GM12878 (cell line): ENCODE results near the gene BIRC7. TPM values are rescaled to one million over a fixed set of nuclear protein-coding genes. Genes with fewer than 3 reads are reported as not detected.

Experiments used
- ATAC-seq: fragments of 200-7000 bp; cut with Tn5 transposase; 3 replicates; pipeline ENCODE4 v1.9.1; 2020; ENCODE audit warnings: mild to moderate bottlenecking, moderate library complexity
- BruUV-seq: library from RNA; stranded (reverse); fragments of 400-500 nt; replicated peaks from 2 replicates; lab custom pipeline; 2021; lab: Mats Ljungman, UMichigan
- CTCF ChIA-PET: fragments of 300-600 bp; sonication (Branson Sonifier 250); formaldehyde crosslinking; extraction: SDS; loops from one replicate; lab custom pipeline; 2021; ENCODE audit warnings: inconsistent platforms; lab: Yijun Ruan, JAX
- POLR2A ChIA-PET: fragments of 350-600 bp; formaldehyde crosslinking; extraction: SDS; loops from one replicate; lab custom pipeline; 2021; ENCODE audit warnings: inconsistent platforms; lab: Charles Lee
- RAD21 ChIA-PET: fragments of 300-600 bp; sonication (Branson Sonifier 250); formaldehyde crosslinking; loops from one replicate; lab custom pipeline; 2023; ENCODE audit warnings: antibody characterized with exemption; ENCODE audit not compliant: unreplicated experiment; lab: Charles Lee
- SMC1A ChIA-PET: fragments of 300-600 bp; sonication (Branson Sonifier 250); formaldehyde crosslinking; loops from one replicate; lab custom pipeline; 2023; ENCODE audit not compliant: unreplicated experiment, uncharacterized antibody; lab: Charles Lee
- DNase-seq: peaks from one replicate; pipeline ENCODE4 v3.0.0-alpha.2; 2011; ENCODE audit warnings: low read depth, low spot score
- FAIRE-seq: peaks from 3 replicates; lab custom pipeline; 2011; peaks lifted over from hg19 to GRCh38; lab: Jason Lieb, UNC
- H2AFZ ChIP-seq: 2 replicates; pipeline ENCODE4 v1.6.0; 2011; ENCODE audit warnings: low read depth, low read length, control low read depth; ENCODE audit not compliant: control insufficient read depth
- H3K27ac ChIP-seq: 2 replicates; pipeline ENCODE4 v1.5.1; 2011; ENCODE audit warnings: control low read depth; ENCODE audit not compliant: control insufficient read depth, insufficient read depth
- H3K27me3 ChIP-seq, 2 experiments: replicated peaks in 1 of 2; 2 replicates each; pipeline versions ENCODE4 v1.6.0 to v1.6.1; 2011; ENCODE audit warnings: low read length in 1 of 2; ENCODE audit not compliant: control insufficient read depth in 2 of 2, insufficient read depth in 2 of 2
- H3K36me3 ChIP-seq, 2 experiments: 2 replicates each; pipeline ENCODE4 v1.5.1; 2011; ENCODE audit warnings: low read length in 1 of 2; ENCODE audit not compliant: control insufficient read depth in 2 of 2, insufficient read depth in 2 of 2
- H3K4me1 ChIP-seq: 2 replicates; pipeline ENCODE4 v1.6.1; 2011; ENCODE audit warnings: mild to moderate bottlenecking, low read length, moderate library complexity, mixed read lengths; ENCODE audit not compliant: control insufficient read depth, insufficient read depth
- H3K4me2 ChIP-seq: 2 replicates; pipeline ENCODE4 v1.6.0; 2011; ENCODE audit warnings: control low read depth; ENCODE audit not compliant: control insufficient read depth, insufficient read depth
- H3K4me3 ChIP-seq: fragments of 200-600 bp; sonication (generic); 2 replicates; pipeline ENCODE4 v1.5.1; 2016
- H3K79me2 ChIP-seq: 2 replicates; pipeline ENCODE4 v1.6.0; 2011; ENCODE audit warnings: low read length; ENCODE audit not compliant: control insufficient read depth, insufficient read depth
- H3K9ac ChIP-seq: 2 replicates; pipeline ENCODE4 v1.8.0; 2011; ENCODE audit warnings: low read length, control low read depth, mixed read lengths; ENCODE audit not compliant: control insufficient read depth, insufficient read depth
- H3K9me3 ChIP-seq: replicated peaks from 3 replicates; pipeline ENCODE4 v1.5.1; 2011; ENCODE audit warnings: mild to moderate bottlenecking, low read length; ENCODE audit not compliant: control insufficient read depth, insufficient read depth
- H4K20me1 ChIP-seq: 2 replicates; pipeline ENCODE4 v1.6.0; 2011; ENCODE audit not compliant: control insufficient read depth, insufficient read depth
- MXI1 ChIP-seq: fragments of 150-350 bp; IDR thresholded peaks from 2 replicates; pipeline ENCODE4 v1.6.1; 2011; ENCODE audit warnings: low read depth, mild to moderate bottlenecking, inconsistent platforms, low read length, improper control_type of control experiment
- POLR2AphosphoS5 ChIP-seq: IDR thresholded peaks from 2 replicates; pipeline ENCODE4 v1.6.1; 2011; ENCODE audit warnings: mild to moderate bottlenecking, low read length, inconsistent platforms
- ZNF217 ChIP-seq: fragments of 450-650 bp; IDR thresholded peaks from 2 replicates; pipeline ENCODE4 v1.6.1; 2017; ENCODE audit warnings: antibody characterized with exemption, mild to moderate bottlenecking
- WGBS: methylation state at CpG from one replicate; pipeline ENCODE4 v1.1.6; 2016; ENCODE audit warnings: low lambda C conversion rate; ENCODE audit not compliant: insufficient replicate concordance, insufficient coverage; ENCODE audit errors: missing lambda C conversion rate; 5-methylcytosine and 5-hydroxymethylcytosine counted together
- in situ Hi-C: fragments of 300-500 bp; cut with MboI; formaldehyde crosslinking; loops from 9 replicates; pipeline ENCODE4 v1.14.3; 2018; ENCODE audit warnings: mixed read lengths
- intact Hi-C: fragments of 100-400 bp; cut with micrococcal nuclease; formaldehyde crosslinking; loops from one replicate; pipeline ENCODE4 v1.14.2; 2022; ENCODE audit not compliant: unreplicated experiment
- polyA plus RNA-seq, 11 experiments: library from polyadenylated mRNA; depleted of rRNA in 4 of 11; unstranded in 6 of 11; stranded (reverse) in 5 of 11; fragments of >200 nt; fragmentation: Nextera tagmentation in 4 of 11; fragmentation: Illumina TruSeq in 1 of 11; extraction: Ambion mirVana in 4 of 11; extraction: Trizol in 1 of 11; gene quantifications; 1 replicate in 1 of 11; 2 replicates in 10 of 11; pipeline versions ENCODE4 v1.2.1 to v1.2.3, GENCODE V29; 2011 to 2016; ENCODE audit warnings: inconsistent platforms in 2 of 11, missing spikeins in 2 of 11, low read depth in 1 of 11
- total RNA-seq, 4 experiments: library from RNA; depleted of rRNA in 3 of 4; stranded (reverse); fragments of >200 nt in 3 of 4; fragmentation: Illumina TruSeq in 1 of 4; extraction: Trizol in 1 of 4; gene quantifications; 2 replicates each; pipeline versions ENCODE4 v1.2.1 to v1.2.3, GENCODE V29; 2013 to 2021

BIRC7 gene
- total and polyA plus RNA-seq, 10 of the 15 experiments (the other 5 are each of a cell fraction or from before 2014, with no cell fraction given) = 0.31 TPM; not detected in 9

- no peak for FAIRE-seq
- ChIA-PET RAD21 (no interaction called here), CTCF (no interaction called here), POLR2A (no interaction called here), SMC1A (no interaction called here)
- Histone ChIP-seq H3K36me3 (peaks cover 10 to 16% of the 10 kb centered on the region in 2 experiments), H3K4me1 (no peaks in the 10 kb centered on the region), H3K4me3 (no peak overlapping the region), H2AFZ (no peak overlapping the region), H3K9ac (no peak overlapping the region), H3K4me2 (no peak overlapping the region), H4K20me1 (no peaks in the 10 kb centered on the region), H3K27me3 (no peaks in the 10 kb centered on the region), H3K27ac (no peak overlapping the region), H3K79me2 (no peaks in the 10 kb centered on the region), H3K9me3 (no peaks in the 10 kb centered on the region)
- BruUV-seq = no TSS peak
- intact Hi-C loops (no loop called here), in situ Hi-C loops (no loop called here)
- DNase-seq = no peak
- 83% methylated on average over 38 of the region's 38 CpGs for WGBS
- ATAC-seq = no peak; the same call in 2 of the 3 replicates
- TF ChIP-seq POLR2AphosphoS5 (0 out of 2 replicates have a peak, but pooled peaks have one; percentile 15), ZNF217 (no peak)
Observed at GRCh38 chr20:63281742-63282665, 46.3 kb downstream of the BIRC7 start.

DNA sequence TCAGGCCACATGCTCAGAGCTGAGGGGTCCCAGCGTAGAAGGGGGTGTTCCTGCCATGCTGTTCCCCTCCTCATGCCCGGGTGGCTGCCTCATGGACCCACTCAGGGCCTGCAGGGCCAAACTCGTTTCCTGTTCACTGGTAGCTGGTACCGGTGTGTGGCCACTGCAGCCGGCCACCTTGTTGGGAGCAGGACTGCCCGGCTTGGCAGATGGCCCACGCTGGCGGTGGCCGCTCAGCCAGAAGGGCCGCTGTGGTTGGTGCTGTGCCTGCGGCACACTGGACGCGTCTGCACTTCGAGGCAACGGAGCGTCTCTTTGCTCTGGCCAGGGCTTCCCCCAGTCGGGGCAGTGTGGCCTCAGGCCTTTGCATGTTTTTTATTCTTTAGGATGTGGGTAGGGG lies 47.2 kb downstream of the BIRC7 start:
- Histone ChIP-seq H2AFZ (no peak overlapping the region), H3K79me2 (no peaks in the 10 kb centered on the region), H4K20me1 (no peaks in the 10 kb centered on the region), H3K4me3 (no peak overlapping the region), H3K4me2 (no peak overlapping the region), H3K27me3 (no peaks in the 10 kb centered on the region), H3K36me3 (peaks cover 12 to 16% of the 10 kb centered on the region in 2 experiments), H3K9ac (no peak overlapping the region), H3K27ac (no peak overlapping the region), H3K4me1 (no peaks in the 10 kb centered on the region), H3K9me3 (no peaks in the 10 kb centered on the region)
- ChIA-PET SMC1A (no interaction called here), POLR2A (no interaction called here), RAD21 (no interaction called here), CTCF (no interaction called here)
- ATAC-seq (no peak), FAIRE-seq (no peak), DNase-seq (no peak)
- TF ChIP-seq POLR2AphosphoS5 = 0 out of 2 replicates have a peak, but pooled peaks have one; percentile 11
- TF ChIP-seq MXI1 = no peak
- BruUV-seq = no TSS peak
- intact Hi-C loops = no loop called here
- in situ Hi-C loops = no loop called here
- 82% methylated on average over 17 of the region's 17 CpGs for WGBS
